Measurements from ENCODE around the gene ZNF133.

The ZNF133 gene

GRCh38 chr20:18310051-18310450 lies 21.7 kb downstream of the ZNF133 start:
- no peak overlapping the region for H3K27ac ChIP-seq
- H3K4me3 ChIP-seq, result no peak overlapping the region
- TF ChIP-seq, protein P1, sequence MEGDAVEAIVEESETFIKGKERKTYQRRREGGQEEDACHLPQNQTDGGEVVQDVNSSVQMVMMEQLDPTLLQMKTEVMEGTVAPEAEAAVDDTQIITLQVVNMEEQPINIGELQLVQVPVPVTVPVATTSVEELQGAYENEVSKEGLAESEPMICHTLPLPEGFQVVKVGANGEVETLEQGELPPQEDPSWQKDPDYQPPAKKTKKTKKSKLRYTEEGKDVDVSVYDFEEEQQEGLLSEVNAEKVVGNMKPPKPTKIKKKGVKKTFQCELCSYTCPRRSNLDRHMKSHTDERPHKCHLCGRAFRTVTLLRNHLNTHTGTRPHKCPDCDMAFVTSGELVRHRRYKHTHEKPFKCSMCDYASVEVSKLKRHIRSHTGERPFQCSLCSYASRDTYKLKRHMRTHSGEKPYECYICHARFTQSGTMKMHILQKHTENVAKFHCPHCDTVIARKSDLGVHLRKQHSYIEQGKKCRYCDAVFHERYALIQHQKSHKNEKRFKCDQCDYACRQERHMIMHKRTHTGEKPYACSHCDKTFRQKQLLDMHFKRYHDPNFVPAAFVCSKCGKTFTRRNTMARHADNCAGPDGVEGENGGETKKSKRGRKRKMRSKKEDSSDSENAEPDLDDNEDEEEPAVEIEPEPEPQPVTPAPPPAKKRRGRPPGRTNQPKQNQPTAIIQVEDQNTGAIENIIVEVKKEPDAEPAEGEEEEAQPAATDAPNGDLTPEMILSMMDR (IDR thresholded peaks at IDR 0.05), result no peak
- DNase-seq (ENCODE audit: low spot score), result no peak

DNA sequence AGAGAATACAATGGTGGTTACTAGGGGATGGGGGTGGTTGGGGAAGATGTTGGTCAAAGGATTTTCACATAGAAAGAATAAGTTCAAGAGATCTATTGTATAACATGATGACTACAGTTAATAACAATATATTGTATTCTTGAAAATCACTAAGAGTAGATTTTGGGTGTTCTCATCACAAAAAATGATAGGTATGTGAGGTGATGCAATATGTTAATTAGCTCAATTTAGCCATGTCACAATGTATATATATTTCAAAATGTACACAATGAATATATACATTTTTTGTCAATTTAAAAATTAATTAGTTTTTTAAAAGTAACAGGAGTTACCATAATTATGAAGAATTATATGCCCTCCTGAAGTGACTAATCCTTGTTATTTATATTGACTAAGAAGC lies 22.3 kb downstream of the ZNF133 start:
- H3K27ac ChIP-seq, result no peak overlapping the region
- TF ChIP-seq, protein P1 (IDR thresholded peaks at IDR 0.05), result no peak
- no peak for DNase-seq (ENCODE audit: low spot score)
- H3K4me3 ChIP-seq, result no peak overlapping the region

GRCh38 chr20:18312723-18313122 lies 24.4 kb downstream of the ZNF133 start:
- DNase-seq (ENCODE audit: low spot score), result no peak
- Histone ChIP-seq H3K4me3 (no peak overlapping the region), H3K27ac (no peak overlapping the region)
- TF ChIP-seq, protein P1 (IDR thresholded peaks at IDR 0.05), result no peak

DNA sequence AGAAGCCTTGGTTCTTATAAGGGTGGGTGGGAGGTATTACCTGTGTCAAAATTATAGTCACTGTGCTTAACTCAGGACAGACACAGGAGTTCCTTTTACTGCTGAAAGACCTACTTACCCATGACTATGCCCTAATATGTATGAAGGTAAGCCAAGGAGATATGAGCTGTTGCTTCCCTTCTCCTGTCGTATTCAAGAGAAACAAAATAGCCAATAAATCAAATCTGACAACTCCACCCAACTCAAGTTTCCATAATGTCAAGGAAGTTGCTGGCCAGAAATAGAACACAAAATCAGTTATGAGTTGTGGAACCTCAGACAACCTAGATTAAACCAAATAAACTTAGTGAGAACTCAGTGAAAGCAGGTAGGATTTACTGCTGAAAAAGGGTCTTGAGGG lies 25.1 kb downstream of the ZNF133 start:
- Histone ChIP-seq H3K27ac (no peak overlapping the region), H3K4me3 (no peak overlapping the region)
- no peak for DNase-seq (ENCODE audit: low spot score)
- TF ChIP-seq, protein P1 (IDR thresholded peaks at IDR 0.05), result no peak

- Histone ChIP-seq H3K27ac (no peak overlapping the region), H3K4me3 (no peak overlapping the region)
- TF ChIP-seq, protein P1 (IDR thresholded peaks at IDR 0.05), result no peak
- DNase-seq (ENCODE audit: low spot score), result no peak
Observed at GRCh38 chr20:18314786-18315406, 26.6 kb downstream of the ZNF133 start.

GRCh38 chr20:18316166-18316565 lies 27.8 kb downstream of the ZNF133 start:
- DNase-seq (ENCODE audit: low spot score), result no peak
- TF ChIP-seq, protein P1 (IDR thresholded peaks at IDR 0.05), result no peak
- no peak overlapping the region for H3K27ac ChIP-seq
- no peak overlapping the region for H3K4me3 ChIP-seq

- TF ChIP-seq, protein P1 (IDR thresholded peaks at IDR 0.05), result no peak
- H3K4me3 ChIP-seq, result no peak overlapping the region
- DNase-seq (ENCODE audit: low spot score), result no peak
- H3K27ac ChIP-seq, result no peak overlapping the region
Observed at GRCh38 chr20:18321316-18321715, 33.0 kb downstream of the ZNF133 start.
